GM12891 (cell line): ENCODE data around the gene ZEB2.

ENCODE experiments used
- DNase-seq: peaks from one replicate; pipeline ENCODE4 v3.0.0; 2011; ENCODE audit warnings: low spot score; ENCODE audit not compliant: insufficient read length
- FAIRE-seq: peaks from 2 replicates; lab custom pipeline; 2011; peaks lifted over from hg19 to GRCh38; lab: Jason Lieb, UNC
- PAX5 ChIP-seq: IDR thresholded peaks from 2 replicates; pipeline ENCODE4 v1.6.1; 2011; ENCODE audit warnings: low read length, moderate library complexity, mild to moderate bottlenecking; ENCODE audit not compliant: insufficient read depth, severe bottlenecking
- POLR2A ChIP-seq: IDR thresholded peaks from 2 replicates; pipeline ENCODE4 v1.6.1; 2011; ENCODE audit warnings: low read depth, low read length, control low read depth
- POLR2AphosphoS5 ChIP-seq: IDR thresholded peaks from 2 replicates; pipeline ENCODE4 v1.6.1; 2011; ENCODE audit warnings: low read depth, low read length, control low read depth
- POU2F2 ChIP-seq: IDR thresholded peaks from 2 replicates; pipeline ENCODE4 v1.6.1; 2011; ENCODE audit warnings: low read depth, mild to moderate bottlenecking, control low read depth, low read length, moderate library complexity
- SPI1 ChIP-seq: IDR thresholded peaks from 2 replicates; pipeline ENCODE4 v1.6.1; 2011; ENCODE audit warnings: low read depth, low read length, control low read depth
- TAF1 ChIP-seq: IDR thresholded peaks from 2 replicates; pipeline ENCODE4 v1.6.1; 2011; ENCODE audit warnings: low read depth, low read length, control low read depth

Gene ZEB2

DNA sequence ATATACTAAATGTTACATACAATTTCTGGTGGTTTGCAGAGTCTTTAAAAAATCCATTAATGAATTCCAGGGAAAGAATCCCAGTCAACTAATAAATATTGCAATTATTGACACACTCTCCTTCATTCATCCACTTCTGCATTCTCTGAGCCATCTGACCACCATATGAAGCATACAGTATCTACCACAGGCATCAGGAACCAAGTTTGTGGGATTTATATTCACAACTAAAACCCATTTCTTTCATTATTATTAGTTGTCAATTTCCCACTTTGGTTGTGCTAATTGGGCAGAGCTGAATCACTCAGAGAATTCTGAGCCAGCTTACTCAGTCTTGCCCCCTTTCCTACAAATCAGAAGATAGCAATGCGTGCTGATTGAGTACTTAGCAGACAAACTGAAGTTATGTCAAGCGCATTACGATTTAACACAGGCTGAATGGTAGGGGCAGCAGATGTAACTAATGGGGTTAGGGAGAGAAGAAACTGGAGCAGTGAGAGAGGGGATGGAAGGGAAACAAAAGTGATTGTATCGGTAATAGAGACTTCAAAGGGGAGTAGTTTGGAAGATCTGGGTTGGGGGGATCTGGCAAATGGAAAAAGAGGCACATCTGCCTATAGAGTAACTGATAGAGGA, 52.3 kb downstream of the ZEB2 start:
- no peak for TF ChIP-seq TAF1
- TF ChIP-seq POLR2AphosphoS5: no peak
- no peak for TF ChIP-seq PAX5
- TF ChIP-seq SPI1: no peak
- no peak for TF ChIP-seq POLR2A
- no peak for TF ChIP-seq POU2F2
- no peak for FAIRE-seq
- no peak for DNase-seq

DNA sequence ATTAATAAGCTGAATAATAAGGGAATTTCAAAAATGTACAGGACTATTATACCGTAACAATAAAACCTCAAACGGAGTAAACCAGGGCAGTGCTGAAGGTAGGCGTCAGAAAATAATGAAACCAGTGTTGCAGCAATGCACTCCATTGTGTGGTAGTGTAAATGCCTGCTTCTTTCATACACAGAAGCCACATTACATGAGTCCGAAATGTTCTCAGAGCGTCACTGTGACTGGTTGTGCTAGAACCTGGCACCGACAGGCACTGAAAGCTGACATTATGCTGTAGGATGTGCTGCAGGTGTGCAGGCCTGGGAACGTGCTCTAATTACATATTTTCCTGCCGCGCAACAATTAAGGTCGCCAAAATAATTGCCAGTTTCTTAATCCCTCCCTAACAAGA, 53.3 kb downstream of the ZEB2 start:
- TF ChIP-seq POLR2AphosphoS5 (no peak), PAX5 (no peak), SPI1 (no peak)
- DNase-seq: no peak
- FAIRE-seq: no peak

DNA sequence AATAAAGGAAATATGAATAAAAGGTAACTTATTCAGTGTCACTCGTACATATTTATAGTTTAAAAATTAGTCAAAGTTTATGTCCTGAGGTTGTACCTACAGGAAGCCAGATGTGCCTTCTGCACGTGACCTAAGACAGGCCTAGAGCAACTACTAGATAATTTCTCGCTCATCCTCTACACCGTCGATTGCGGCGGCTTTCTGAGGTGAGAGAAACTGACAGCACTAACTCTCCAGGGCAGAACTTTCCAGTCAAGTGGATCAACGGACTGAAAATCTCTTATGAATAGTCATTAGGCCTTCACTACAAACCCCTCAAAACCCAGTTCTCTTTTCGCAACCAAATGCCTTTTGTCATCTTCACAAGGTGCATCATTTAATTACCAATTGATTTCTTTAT, 54.2 kb downstream of the ZEB2 start:
- FAIRE-seq (no peak), DNase-seq (no peak)
- TF ChIP-seq POLR2A: no peak
- no peak for TF ChIP-seq POU2F2
- no peak for TF ChIP-seq POLR2AphosphoS5
- TF ChIP-seq PAX5: no peak
- no peak for TF ChIP-seq SPI1
- TF ChIP-seq TAF1: no peak

- DNase-seq: no peak
- TF ChIP-seq POLR2AphosphoS5 (no peak), POLR2A (no peak), SPI1 (no peak), POU2F2 (no peak), TAF1 (no peak), PAX5 (no peak)
- no peak for FAIRE-seq
These were observed 55.2 kb downstream of the ZEB2 start for GRCh38 chr2:144464730-144465129.

- DNase-seq (no peak), FAIRE-seq (no peak)
- TF ChIP-seq POLR2AphosphoS5: no peak
- no peak for TF ChIP-seq SPI1
- no peak for TF ChIP-seq TAF1
- no peak for TF ChIP-seq POLR2A
- no peak for TF ChIP-seq PAX5
- no peak for TF ChIP-seq POU2F2
These were observed 56.7 kb downstream of the ZEB2 start for GRCh38 chr2:144463266-144463665.

DNA sequence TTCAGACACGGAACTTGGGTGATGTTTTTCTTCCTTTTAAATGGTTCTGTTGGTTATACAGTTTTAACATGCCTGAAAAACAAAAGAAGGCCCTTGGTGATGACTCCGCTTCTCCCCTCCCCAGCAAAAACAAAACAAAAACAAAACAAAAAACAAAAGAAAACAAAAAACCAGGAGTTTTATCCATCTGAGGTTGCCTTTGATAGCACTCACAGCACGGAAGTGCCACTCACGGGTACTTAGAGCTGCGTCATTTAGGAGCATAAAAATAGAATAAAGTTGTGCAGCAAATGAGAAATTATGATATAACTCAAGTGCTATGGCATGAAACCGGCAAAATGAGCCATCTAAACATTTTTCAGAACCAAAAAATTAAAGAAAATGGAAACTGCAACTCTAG, 57.7 kb downstream of the ZEB2 start:
- DNase-seq (no peak), FAIRE-seq (no peak)
- TF ChIP-seq TAF1 (no peak), SPI1 (no peak), PAX5 (no peak), POU2F2 (no peak), POLR2AphosphoS5 (no peak), POLR2A (no peak)

GRCh38 chr2:144461308-144461766, 58.6 kb downstream of the ZEB2 start:
- no peak for FAIRE-seq
- DNase-seq: no peak

DNA sequence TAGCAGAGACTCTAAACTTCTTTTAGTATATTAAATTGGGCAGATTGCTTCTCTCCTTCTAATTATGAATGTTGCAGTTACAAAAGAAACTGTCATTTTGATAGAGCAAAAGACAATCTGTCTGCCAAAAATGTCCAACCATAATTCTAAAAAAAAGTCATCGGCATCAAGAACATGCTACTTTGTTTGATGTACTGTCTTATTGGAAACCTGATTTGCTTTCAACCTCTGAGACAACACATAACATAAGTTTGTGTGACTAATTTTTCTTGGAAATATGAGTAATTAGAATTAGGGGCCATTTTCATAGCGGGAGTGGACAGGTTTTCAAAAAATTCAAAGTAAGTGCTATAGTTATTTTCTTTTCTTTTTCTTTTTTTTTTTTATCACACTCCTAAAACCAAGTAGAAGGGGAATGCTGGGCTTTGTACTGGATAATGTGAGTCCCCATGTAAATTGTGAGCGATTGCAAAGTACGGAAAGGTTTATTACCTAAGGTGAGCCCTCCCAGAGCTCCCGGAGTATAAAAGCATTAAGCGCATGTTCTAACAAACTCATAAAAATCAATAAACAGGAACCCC, 59.1 kb downstream of the ZEB2 start:
- TF ChIP-seq POU2F2: no peak
- no peak for TF ChIP-seq PAX5
- TF ChIP-seq TAF1: no peak
- no peak for TF ChIP-seq SPI1
- no peak for TF ChIP-seq POLR2A
- TF ChIP-seq POLR2AphosphoS5: no peak
- FAIRE-seq: no peak
- no peak for DNase-seq

More at GRCh38 chr2:144461308-144461766, 58.6 kb downstream of the ZEB2 start:
- TF ChIP-seq POLR2AphosphoS5 (no peak), POLR2A (no peak), PAX5 (no peak), POU2F2 (no peak), SPI1 (no peak), TAF1 (no peak)

GRCh38 chr2:144459937-144460336, 60.0 kb downstream of the ZEB2 start:
- no peak for FAIRE-seq
- TF ChIP-seq TAF1 (no peak), PAX5 (no peak), POLR2AphosphoS5 (no peak), POU2F2 (no peak), POLR2A (no peak), SPI1 (no peak)
- DNase-seq: no peak

DNA sequence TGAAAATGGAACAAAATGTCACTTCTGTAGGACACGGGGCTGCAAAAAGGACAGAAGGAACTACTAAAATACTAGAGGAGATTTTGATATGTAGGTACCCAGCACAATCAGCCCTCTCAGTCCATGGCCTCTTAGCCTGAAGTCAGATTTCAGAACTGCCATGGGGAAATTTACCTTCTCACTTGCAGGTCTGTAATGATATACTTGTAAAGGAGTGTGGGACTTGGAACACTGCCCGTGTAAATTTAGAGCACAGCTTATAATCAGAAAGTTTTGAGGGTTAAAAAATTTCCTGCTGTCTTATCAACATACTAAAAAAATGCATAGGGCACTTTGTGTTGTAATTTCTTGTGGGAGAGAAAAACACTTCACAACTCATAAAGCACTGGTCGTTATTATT, 60.6 kb downstream of the ZEB2 start:
- no peak for TF ChIP-seq POLR2AphosphoS5
- TF ChIP-seq POU2F2: no peak
- TF ChIP-seq POLR2A: no peak
- TF ChIP-seq TAF1: no peak
- TF ChIP-seq PAX5: no peak
- no peak for TF ChIP-seq SPI1
- DNase-seq (no peak), FAIRE-seq (no peak)
